CD4-positive, alpha-beta T cell treated with Interferon gamma for 1 hour (primary cell): ENCODE measurements around the gene RAP1GAP2.

ENCODE experiments used
- DNase-seq: peaks from one replicate; pipeline ENCODE4 v3.0.0-alpha.2; 2020

RAP1GAP2 gene

GRCh38 chr17:2854143-2855055 is 58.2 kb downstream of the RAP1GAP2 start:
- DNase-seq, result no peak

DNA sequence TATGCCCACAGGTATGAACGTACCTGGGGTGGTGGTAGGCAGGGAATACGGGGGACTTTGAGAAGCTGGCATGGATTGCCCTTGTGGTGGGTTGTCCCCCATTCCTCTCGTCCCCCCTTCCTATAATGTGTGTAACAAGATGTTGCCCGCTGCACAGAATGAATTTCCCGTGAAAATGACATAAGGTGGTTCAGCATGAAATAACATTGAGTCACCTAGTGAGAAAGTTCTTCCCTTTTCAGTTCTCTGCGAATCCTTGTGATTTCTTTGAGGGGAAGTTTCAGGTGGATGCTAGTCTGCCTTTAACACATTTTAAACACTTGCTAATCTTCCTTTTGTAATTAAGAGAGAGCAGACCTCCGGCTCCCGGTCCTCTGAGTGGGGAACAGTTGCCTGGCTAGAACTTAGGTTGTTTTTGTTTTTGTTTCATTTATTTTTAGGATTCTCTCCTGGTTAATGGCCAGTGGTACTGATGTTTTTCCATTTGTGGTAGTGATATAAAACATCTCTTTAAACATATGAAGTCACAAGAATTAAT is 58.9 kb downstream of the RAP1GAP2 start:
- DNase-seq, result no peak

- no peak for DNase-seq
Observed at GRCh38 chr17:2856727-2857126, 60.5 kb downstream of the RAP1GAP2 start.

DNA sequence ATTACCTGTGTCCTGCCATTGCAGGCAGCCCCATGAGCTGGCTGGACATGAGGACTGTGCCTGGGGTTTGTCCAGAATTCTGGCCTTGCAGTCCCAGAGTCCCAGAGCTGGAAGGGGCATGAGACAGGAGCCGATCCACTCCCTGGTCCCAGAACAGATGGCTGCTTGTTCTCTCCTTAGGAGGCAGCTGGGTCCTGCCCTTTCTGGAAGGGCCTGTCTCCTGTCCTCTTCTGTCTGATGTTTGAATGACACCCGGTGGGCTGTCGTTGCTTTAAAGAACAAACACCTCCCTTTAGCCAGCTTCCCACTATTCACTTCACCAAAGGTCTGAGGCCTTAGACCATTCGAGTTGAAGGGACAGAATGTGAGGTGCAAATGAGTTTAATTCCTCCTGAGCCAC is 63.8 kb downstream of the RAP1GAP2 start:
- DNase-seq, result no peak

DNA sequence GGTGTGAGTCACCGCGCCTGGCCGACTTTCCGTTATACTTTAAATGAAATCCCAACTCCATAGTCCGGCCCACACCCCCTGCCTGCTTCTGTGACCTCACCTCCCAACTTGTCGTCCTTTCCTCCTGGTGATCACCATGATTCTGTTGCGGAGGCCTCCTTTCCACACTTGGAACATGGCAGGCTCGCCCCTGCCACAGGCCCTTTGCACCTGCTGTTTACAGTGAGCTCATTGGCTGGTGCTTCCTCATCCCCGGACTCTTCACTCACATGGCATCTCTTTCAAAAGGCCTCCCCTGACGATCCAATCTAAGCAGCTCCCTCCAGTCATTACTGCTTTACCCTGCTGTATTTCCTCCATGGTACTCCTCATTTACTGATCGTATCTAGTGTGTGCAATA is 64.6 kb downstream of the RAP1GAP2 start:
- no peak for DNase-seq

DNA sequence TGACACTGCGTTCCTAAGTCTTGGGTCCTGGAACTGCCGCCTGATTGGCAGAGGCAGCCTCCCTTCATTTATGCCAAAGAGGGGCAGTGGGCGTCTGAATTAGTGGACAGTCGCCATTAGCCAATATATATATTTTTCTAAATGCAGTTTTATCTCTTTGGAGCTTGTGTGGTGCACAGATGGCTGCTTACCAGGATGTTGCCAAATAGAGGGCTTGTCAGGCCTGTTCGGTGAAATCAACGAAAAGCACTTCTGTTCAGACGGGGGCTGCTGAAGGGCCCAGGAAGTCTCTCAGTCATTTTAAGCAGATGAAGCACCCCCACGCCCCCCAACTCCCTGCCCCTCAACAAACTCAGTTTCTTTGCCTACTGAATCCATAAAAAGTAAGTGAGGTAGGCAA is 66.0 kb downstream of the RAP1GAP2 start:
- no peak for DNase-seq

DNA sequence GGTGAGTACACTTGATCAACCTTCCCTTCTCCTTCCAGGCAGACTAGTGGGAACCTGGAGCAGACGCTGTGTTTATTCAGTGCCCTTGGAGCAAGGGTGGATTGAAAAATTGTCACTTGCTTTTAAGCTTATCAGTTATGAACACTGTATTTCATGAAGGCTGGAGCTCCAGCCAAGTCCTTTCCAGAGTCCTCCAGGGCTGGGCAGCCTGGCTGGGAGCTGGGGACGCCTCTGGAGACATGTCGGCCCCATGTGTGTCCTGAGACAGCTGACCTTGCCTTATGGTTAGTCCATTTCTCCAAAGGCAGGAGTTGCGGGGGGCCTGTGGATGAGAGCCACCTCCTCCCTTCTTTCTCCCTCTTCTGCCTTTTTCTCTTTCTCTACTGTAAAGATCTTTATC is 67.0 kb downstream of the RAP1GAP2 start:
- DNase-seq, result no peak

- DNase-seq, result no peak
Observed at GRCh38 chr17:2865228-2865627, 69.0 kb downstream of the RAP1GAP2 start.

DNA sequence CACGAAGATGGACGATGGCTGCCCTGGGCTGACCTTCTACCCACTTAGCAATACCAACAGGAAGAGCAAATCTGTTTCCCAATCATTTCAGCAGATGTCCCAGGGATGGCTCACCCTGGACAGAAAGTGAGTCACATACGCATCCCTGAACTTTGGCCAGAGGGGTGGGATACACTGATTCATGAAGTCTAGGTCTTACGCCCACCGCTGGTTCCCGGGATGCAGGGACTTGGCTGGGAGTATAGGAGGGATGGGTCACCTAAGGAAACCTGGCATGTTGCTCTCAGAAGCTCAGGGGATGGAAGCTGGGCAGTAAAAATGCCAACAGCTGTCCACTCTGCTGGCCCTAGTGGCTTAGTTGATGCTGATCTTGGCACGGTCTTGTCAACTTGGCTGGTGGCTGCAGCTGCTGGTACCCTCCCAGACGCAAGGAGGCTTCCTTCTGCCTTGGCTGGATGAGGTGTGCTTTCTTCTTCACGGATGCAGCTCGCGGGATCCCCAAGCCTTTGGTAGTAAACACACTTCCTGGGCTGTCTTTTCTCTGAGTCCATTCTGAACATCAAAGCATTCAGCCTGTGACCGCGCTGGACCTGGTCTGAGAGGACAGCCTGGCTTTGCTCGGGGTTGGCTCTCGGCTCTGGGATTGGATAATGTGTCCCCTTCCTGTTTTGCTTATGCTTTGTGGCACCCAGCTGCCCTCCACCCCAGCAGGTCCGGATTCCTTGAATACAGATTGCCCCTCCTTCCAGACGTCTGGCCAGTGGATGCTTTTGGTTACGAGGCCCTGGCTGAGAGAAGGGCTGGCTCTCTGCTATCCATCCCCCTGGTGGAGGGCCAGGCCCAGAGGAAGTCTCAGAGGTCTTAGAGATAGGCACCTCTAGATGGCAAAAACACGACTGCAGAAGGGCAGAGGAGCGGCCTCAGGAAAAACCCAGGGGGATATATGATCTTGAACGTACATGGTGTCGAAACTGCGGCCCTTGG is 71.5 kb downstream of the RAP1GAP2 start:
- DNase-seq, result no peak

- DNase-seq, result no peak
Observed at GRCh38 chr17:2869604-2870003, 73.4 kb downstream of the RAP1GAP2 start.

GRCh38 chr17:2871205-2871604 is 75.0 kb downstream of the RAP1GAP2 start:
- DNase-seq, result no peak

DNA sequence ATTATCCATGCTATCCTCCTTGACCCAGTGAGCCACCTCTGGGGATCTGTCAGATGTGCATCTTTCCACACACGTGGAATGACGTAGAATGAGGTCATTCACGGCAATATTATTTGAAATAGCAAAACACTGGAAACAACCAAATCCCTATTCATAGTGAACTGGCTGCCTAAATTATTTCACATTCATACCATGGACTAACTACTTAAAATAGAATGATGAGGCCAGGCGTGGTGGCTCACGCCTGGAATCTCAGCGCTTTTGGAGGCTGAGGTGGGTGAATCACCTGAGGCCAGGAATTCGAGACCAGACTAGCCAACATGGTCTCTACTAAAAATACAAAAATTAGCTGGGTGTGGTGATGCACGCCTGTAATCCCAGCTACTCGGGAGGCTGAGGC is 75.5 kb downstream of the RAP1GAP2 start:
- DNase-seq, result no peak

DNA sequence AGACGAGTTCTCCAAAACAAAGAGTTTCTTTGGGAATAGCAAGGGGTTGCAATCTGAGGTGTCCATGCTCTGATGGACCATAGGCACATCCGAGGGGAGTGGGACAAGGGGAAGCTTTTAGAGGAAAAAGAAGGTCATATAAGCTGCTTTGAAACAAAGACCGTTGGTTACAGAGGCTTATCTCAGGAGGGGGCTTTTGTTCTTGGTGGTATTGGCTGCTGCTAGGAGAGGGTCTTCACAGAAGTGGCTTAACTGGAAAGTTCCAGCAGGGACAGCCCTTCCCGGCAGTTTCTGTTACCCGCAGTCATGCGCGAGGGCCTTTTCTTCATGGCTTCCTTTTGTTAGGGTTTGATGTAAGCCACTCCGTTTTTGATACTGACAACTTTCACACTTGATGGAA is 76.0 kb downstream of the RAP1GAP2 start:
- DNase-seq, result no peak

DNA sequence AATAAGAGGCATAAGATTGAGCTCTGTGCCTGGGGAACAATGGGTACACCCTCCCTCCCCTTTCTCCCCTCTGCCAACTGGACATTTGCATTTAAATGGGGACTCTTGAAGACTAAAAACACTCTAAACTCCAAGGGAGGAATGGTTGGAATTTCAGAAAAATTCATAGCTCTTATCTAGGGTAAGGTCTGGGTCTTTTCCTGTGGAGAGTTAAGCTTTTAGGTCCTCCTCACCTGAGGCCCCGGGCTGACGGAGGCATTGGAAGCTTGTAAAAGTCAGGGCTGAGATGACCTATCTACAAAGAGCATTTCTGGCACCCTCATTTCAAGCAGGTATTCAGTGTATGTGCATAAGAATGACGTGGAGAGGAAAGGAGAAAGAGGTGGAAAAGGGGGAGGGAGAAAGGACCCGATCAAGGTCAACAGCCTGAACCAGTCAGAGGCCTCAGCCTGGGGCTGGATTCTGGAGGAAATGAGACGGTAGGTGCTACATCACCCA is 78.0 kb downstream of the RAP1GAP2 start:
- DNase-seq, result no peak

DNA sequence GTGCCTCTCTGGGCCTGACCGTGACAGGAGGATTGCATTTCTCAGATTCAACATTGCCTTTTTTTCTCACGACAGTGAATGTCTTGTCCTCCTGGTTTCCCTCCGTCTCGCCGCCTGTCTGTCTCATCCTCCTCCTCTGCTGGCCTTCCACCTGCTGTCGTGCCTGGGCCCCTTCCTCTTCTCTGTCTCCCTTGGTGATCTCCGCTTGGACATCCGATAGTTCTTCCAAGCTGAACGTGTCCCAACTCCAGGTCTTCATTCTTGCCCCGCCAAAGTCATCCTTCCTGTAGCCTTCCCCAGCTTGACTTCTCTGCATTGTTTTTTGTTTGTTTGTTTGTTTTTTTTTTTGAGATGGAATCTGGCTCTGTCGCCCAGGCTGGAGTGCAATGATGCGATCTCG is 79.4 kb downstream of the RAP1GAP2 start:
- DNase-seq, result no peak

GRCh38 chr17:2876467-2876866 is 80.2 kb downstream of the RAP1GAP2 start:
- no peak for DNase-seq

GRCh38 chr17:2878751-2879254 is 82.6 kb downstream of the RAP1GAP2 start:
- no peak for DNase-seq

DNA sequence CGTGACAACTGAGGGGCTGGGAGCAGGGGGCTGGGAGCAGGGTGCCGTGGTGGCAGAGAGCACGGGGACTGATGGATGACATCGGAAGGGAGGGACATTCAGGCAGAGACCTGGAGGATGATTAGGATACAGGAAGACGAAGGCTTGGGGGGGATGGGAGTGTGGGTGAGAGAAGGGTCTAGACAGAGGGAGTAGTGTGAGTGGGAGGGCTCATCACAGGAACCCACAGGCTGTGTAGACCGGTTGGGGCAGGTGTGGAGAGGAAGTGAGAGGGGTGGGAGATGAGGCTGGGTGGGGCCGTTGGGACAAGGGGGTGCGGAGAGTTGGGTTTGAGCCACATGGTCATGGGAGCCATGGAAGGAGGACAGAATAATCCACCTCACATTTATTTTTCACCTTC is 83.8 kb downstream of the RAP1GAP2 start:
- no peak for DNase-seq

DNA sequence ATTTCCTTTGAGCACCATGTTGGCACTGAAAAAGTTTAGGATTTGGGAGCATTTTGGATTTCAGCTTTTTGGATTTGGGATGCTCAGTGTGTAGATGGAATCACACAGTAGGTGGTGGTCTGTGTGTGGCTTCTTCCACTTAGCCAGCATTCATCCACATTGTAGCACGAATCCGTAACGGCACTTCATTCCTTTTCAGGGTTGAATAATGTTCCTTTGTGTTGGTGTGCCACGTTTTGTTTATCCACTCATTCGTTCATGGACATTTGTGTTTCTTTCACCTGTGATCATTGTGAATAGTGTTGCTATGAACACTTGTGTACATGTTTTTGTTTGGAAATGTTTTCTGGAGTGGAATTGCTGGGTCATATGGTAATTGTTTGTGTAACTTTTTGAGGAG is 85.1 kb downstream of the RAP1GAP2 start:
- no peak for DNase-seq

GRCh38 chr17:2883544-2884213 is 87.4 kb downstream of the RAP1GAP2 start:
- DNase-seq, result no peak

DNA sequence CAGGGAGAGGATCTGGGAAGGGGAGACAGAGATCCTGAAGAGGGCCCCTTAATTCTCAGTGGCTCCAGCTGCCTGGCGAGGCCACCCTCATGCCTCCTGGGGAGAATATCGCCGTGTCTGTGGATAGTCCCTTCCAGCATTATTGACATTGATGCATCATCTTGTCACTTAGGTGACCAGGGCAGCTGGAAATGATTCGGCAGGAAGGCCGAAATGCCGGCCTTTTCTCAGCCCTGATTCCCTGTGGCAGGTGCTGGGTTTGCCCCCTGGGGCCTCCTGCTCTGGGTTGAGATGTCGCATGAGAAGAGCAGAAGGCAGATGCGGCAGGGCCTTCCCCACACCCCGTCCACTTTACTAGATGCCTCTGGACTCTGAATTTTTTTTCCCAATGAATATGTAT is 89.5 kb downstream of the RAP1GAP2 start:
- DNase-seq, result no peak

DNA sequence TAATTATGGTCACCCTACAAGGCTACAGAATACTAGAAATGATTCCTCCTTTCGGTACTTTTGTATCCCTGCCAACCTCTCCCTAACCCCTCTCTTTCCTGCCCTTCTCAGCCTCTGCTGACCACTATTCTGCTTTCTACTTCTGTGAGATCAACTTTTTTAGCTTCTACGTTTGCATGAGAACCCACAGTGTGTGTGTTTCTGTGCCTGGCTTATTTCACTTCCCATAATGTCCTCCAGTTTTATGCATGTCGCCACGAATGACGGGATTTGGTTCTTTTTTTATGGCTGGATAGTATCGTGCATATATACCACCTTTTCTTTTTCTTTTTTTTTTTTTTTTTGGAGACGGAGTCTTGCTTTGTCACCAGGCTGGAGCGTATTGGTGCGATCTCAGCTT is 92.1 kb downstream of the RAP1GAP2 start:
- DNase-seq, result no peak

DNA sequence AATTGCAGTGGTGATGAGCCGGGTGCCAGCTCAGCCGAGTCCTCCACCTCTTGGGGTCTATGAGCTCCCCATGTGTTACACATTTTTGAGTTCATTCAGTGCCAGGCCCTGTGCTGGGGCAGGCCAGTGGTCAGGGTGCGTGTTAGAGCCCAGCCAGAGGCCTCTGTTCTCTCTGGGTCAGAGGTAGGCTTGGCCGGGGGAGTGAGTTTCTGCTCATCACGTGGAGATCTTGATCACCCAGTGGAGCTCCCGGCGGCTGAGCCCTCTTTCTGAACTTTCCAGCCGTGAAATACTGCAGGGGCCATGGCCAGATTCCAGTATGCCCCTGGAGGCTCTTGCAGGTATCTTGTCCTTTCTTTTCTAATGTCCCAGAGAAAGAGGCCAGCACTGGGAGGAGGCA is 93.0 kb downstream of the RAP1GAP2 start:
- DNase-seq, result no peak
